MM.1S (cell line): ENCODE results near the gene AUTS2.

ENCODE experiments used
- DNase-seq: peaks from one replicate; pipeline ENCODE4 v3.0.0-alpha.2; 2015
- H2AFZ ChIP-seq: fragments of 300-600 bp; sonication (generic); 2 replicates; pipeline ENCODE4 v1.6.0; 2016; ENCODE audit warnings: antibody characterized with exemption, low read length
- H3F3A ChIP-seq: fragments of 300-600 bp; sonication (generic); 2 replicates; pipeline ENCODE4 v1.6.1; 2016; ENCODE audit warnings: mild to moderate bottlenecking, antibody characterized with exemption, low read length, moderate library complexity, mixed read lengths; ENCODE audit not compliant: insufficient read depth
- H3K27ac ChIP-seq: fragments of 300-600 bp; sonication (generic); 2 replicates; pipeline ENCODE4 v1.5.1; 2016; ENCODE audit warnings: mild to moderate bottlenecking, low read length
- H3K27me3 ChIP-seq: fragments of 300-600 bp; sonication (generic); replicated peaks from 2 replicates; pipeline ENCODE4 v1.6.0; 2016; ENCODE audit warnings: low read length; ENCODE audit not compliant: insufficient read depth
- H3K36me3 ChIP-seq: fragments of 300-600 bp; sonication (generic); replicated peaks from 2 replicates; pipeline ENCODE4 v1.6.1; 2016; ENCODE audit warnings: mild to moderate bottlenecking, low read length, mixed read lengths; ENCODE audit not compliant: insufficient read depth
- H3K4me1 ChIP-seq: fragments of 300-600 bp; sonication (generic); 2 replicates; pipeline ENCODE4 v1.6.1; 2016; ENCODE audit warnings: low read length, mixed read lengths
- H3K4me2 ChIP-seq: fragments of 300-600 bp; sonication (generic); 2 replicates; pipeline ENCODE4 v1.6.0; 2016; ENCODE audit warnings: low read depth, low read length
- H3K4me3 ChIP-seq: fragments of 300-600 bp; sonication (generic); 2 replicates; pipeline ENCODE4 v1.5.1; 2016; ENCODE audit warnings: low read length, mixed read lengths
- H3K79me2 ChIP-seq: fragments of 300-600 bp; sonication (generic); 2 replicates; pipeline ENCODE4 v1.6.1; 2016; ENCODE audit warnings: mixed run types, low read length, mixed read lengths
- H3K9ac ChIP-seq: fragments of 300-600 bp; sonication (generic); 2 replicates; pipeline ENCODE4 v1.6.1; 2016; ENCODE audit warnings: low read length, mixed read lengths
- H3K9me2 ChIP-seq: fragments of 300-600 bp; sonication (generic); replicated peaks from 2 replicates; pipeline ENCODE4 v1.6.1; 2016; ENCODE audit warnings: mild to moderate bottlenecking, low read length, mixed read lengths; ENCODE audit not compliant: insufficient read depth
- H3K9me3 ChIP-seq: fragments of 300-600 bp; sonication (generic); replicated peaks from 2 replicates; pipeline ENCODE4 v1.6.1; 2016; ENCODE audit warnings: mild to moderate bottlenecking, low read length, mixed read lengths; ENCODE audit not compliant: insufficient read depth
- H4K20me1 ChIP-seq: fragments of 300-600 bp; sonication (generic); 2 replicates; pipeline ENCODE4 v1.6.1; 2016; ENCODE audit warnings: mild to moderate bottlenecking, low read length, moderate library complexity, mixed read lengths; ENCODE audit not compliant: insufficient read depth
- CTCF ChIP-seq: fragments of 300-600 bp; sonication (generic); IDR thresholded peaks from 2 replicates; pipeline ENCODE4 v1.5.1; 2016; ENCODE audit warnings: antibody characterized with exemption, low read length, mixed read lengths
- EZH2 ChIP-seq: fragments of 300-600 bp; sonication (generic); optimal IDR thresholded peaks from 2 replicates; pipeline ENCODE3; 2017; ENCODE audit warnings: low read depth, mild to moderate bottlenecking, antibody characterized with exemption, low read length, mixed read lengths
- EZH2phosphoT487 ChIP-seq: fragments of 300-600 bp; sonication (generic); IDR thresholded peaks from 2 replicates; pipeline ENCODE4 v1.6.1; 2018; ENCODE audit warnings: antibody characterized with exemption, low read length

The AUTS2 gene

GRCh38 chr7:69911337-69911736 is 313.1 kb downstream of the AUTS2 start:
- no peaks in the 10 kb centered on the region for H4K20me1 ChIP-seq
- H3K36me3 ChIP-seq, result no peaks in the 10 kb centered on the region
- no peak for DNase-seq
- H3K4me2 ChIP-seq, result no peak overlapping the region
- H3K9me2 ChIP-seq, result no peaks in the 10 kb centered on the region
- H3K27me3 ChIP-seq, result no peaks in the 10 kb centered on the region
- H2AFZ ChIP-seq, result no peak overlapping the region
- no peak overlapping the region for H3K27ac ChIP-seq
- H3K4me3 ChIP-seq, result no peak overlapping the region
- no peaks in the 10 kb centered on the region for H3K79me2 ChIP-seq
- no peaks in the 10 kb centered on the region for H3K9me3 ChIP-seq
- no peak for TF ChIP-seq CTCF
- no peak for TF ChIP-seq EZH2phosphoT487
- no peak for TF ChIP-seq EZH2
- H3K9ac ChIP-seq, result no peak overlapping the region
- H3K4me1 ChIP-seq, result no peaks in the 10 kb centered on the region
- H3F3A ChIP-seq, result no peaks in the 10 kb centered on the region

- no peaks in the 10 kb centered on the region for H3F3A ChIP-seq
- no peak for DNase-seq
- H4K20me1 ChIP-seq, result no peaks in the 10 kb centered on the region
Observed at GRCh38 chr7:69912141-69912540, 313.9 kb downstream of the AUTS2 start.

GRCh38 chr7:69912846-69913245 is 314.6 kb downstream of the AUTS2 start:
- H3K4me3 ChIP-seq, result no peak overlapping the region
- H3K4me2 ChIP-seq, result no peak overlapping the region
- H3K36me3 ChIP-seq, result no peaks in the 10 kb centered on the region
- no peak overlapping the region for H3K9ac ChIP-seq
- no peaks in the 10 kb centered on the region for H3K27me3 ChIP-seq
- H3K9me3 ChIP-seq, result no peaks in the 10 kb centered on the region
- no peak for TF ChIP-seq EZH2phosphoT487
- DNase-seq, result no peak
- no peak overlapping the region for H2AFZ ChIP-seq
- no peaks in the 10 kb centered on the region for H3F3A ChIP-seq
- no peaks in the 10 kb centered on the region for H3K79me2 ChIP-seq
- no peaks in the 10 kb centered on the region for H4K20me1 ChIP-seq
- no peak overlapping the region for H3K27ac ChIP-seq
- H3K4me1 ChIP-seq, result no peaks in the 10 kb centered on the region
- no peaks in the 10 kb centered on the region for H3K9me2 ChIP-seq

More at GRCh38 chr7:69912141-69912540, 313.9 kb downstream of the AUTS2 start:
- Histone ChIP-seq H3K4me3 (no peak overlapping the region), H3K4me1 (no peaks in the 10 kb centered on the region), H3K79me2 (no peaks in the 10 kb centered on the region), H3K27ac (no peak overlapping the region), H2AFZ (no peak overlapping the region), H3K36me3 (no peaks in the 10 kb centered on the region), H3K9me2 (no peaks in the 10 kb centered on the region), H3K27me3 (no peaks in the 10 kb centered on the region), H3K9me3 (no peaks in the 10 kb centered on the region), H3K9ac (no peak overlapping the region), H3K4me2 (no peak overlapping the region)
- no peak for TF ChIP-seq EZH2
- TF ChIP-seq CTCF, result no peak
- TF ChIP-seq EZH2phosphoT487, result no peak

- no peak overlapping the region for H3K9ac ChIP-seq
- no peaks in the 10 kb centered on the region for H3K9me2 ChIP-seq
- H3K4me1 ChIP-seq, result no peaks in the 10 kb centered on the region
- H2AFZ ChIP-seq, result no peak overlapping the region
- H3K4me3 ChIP-seq, result no peak overlapping the region
- H3K9me3 ChIP-seq, result no peaks in the 10 kb centered on the region
- no peaks in the 10 kb centered on the region for H3F3A ChIP-seq
- no peaks in the 10 kb centered on the region for H3K36me3 ChIP-seq
- no peaks in the 10 kb centered on the region for H3K79me2 ChIP-seq
- no peak overlapping the region for H3K27ac ChIP-seq
- DNase-seq, result no peak
- H3K4me2 ChIP-seq, result no peak overlapping the region
- no peaks in the 10 kb centered on the region for H3K27me3 ChIP-seq
- H4K20me1 ChIP-seq, result no peaks in the 10 kb centered on the region
- no peak for TF ChIP-seq EZH2
- TF ChIP-seq CTCF, result no peak
- TF ChIP-seq EZH2phosphoT487, result no peak
Observed at GRCh38 chr7:69919426-69920111, 321.3 kb downstream of the AUTS2 start.
